Astrocyte (in vitro differentiated cells and primary cell): ENCODE measurements around the gene EPRS1. TPM values are rescaled to one million over a fixed set of nuclear protein-coding genes. Genes with fewer than 3 reads are reported as not detected.

Source experiments
- DNase-seq: peaks from one replicate; pipeline ENCODE4 v3.0.0-alpha.2; 2010; ENCODE audit warnings: low read depth
- FAIRE-seq: peaks from 2 replicates; lab custom pipeline; 2011; peaks lifted over from hg19 to GRCh38; lab: Jason Lieb, UNC
- H2AFZ ChIP-seq: 2 replicates; pipeline ENCODE4 v1.6.0; 2012; ENCODE audit warnings: low read depth, low read length, inconsistent platforms
- H3K27ac ChIP-seq: 2 replicates; pipeline ENCODE4 v1.5.1; 2011; ENCODE audit warnings: low read depth, low read length, inconsistent platforms
- H3K27me3 ChIP-seq: 2 replicates; pipeline ENCODE4 v1.6.0; 2011; ENCODE audit warnings: low read length, inconsistent platforms; ENCODE audit not compliant: insufficient read depth
- H3K36me3 ChIP-seq: 2 replicates; pipeline ENCODE4 v1.5.1; 2011; ENCODE audit warnings: low read length, inconsistent platforms; ENCODE audit not compliant: insufficient read depth
- H3K4me1 ChIP-seq: 2 replicates; pipeline ENCODE4 v1.5.1; 2011; ENCODE audit warnings: low read length, inconsistent platforms; ENCODE audit not compliant: insufficient read depth
- H3K4me2 ChIP-seq: 2 replicates; pipeline ENCODE4 v1.6.0; 2012; ENCODE audit warnings: low read length, inconsistent platforms
- H3K4me3 ChIP-seq: 2 replicates; pipeline ENCODE4 v1.5.1; 2011; ENCODE audit warnings: low read depth, mild to moderate bottlenecking, low read length, inconsistent platforms; ENCODE audit not compliant: insufficient read depth
- H3K79me2 ChIP-seq: 2 replicates; pipeline ENCODE4 v1.6.0; 2012; ENCODE audit warnings: mild to moderate bottlenecking, low read length, inconsistent platforms; ENCODE audit not compliant: insufficient read depth
- H3K9ac ChIP-seq: 2 replicates; pipeline ENCODE4 v1.6.0; 2012; ENCODE audit warnings: mild to moderate bottlenecking, low read length, inconsistent platforms
- H3K9me3 ChIP-seq: 2 replicates; pipeline ENCODE4 v1.5.1; 2012; ENCODE audit warnings: low read depth, mild to moderate bottlenecking, low read length, inconsistent platforms; ENCODE audit not compliant: insufficient read depth
- H4K20me1 ChIP-seq: 2 replicates; pipeline ENCODE4 v1.6.0; 2012; ENCODE audit warnings: low read length, inconsistent platforms; ENCODE audit not compliant: insufficient read depth
- H3K27ac Mint-ChIP-seq: one replicate; pipeline ENCODE4 v1.8.0; 2021; ENCODE audit warnings: mild to moderate bottlenecking, mixed read lengths; ENCODE audit not compliant: unreplicated experiment
- H3K27me3 Mint-ChIP-seq: one replicate; pipeline ENCODE4 v1.8.0; 2021; ENCODE audit warnings: low read depth, mixed read lengths; ENCODE audit not compliant: unreplicated experiment
- H3K36me3 Mint-ChIP-seq: one replicate; pipeline ENCODE4 v1.8.0; 2021; ENCODE audit warnings: low read depth, mixed read lengths; ENCODE audit not compliant: unreplicated experiment
- H3K4me1 Mint-ChIP-seq: one replicate; pipeline ENCODE4 v1.8.0; 2021; ENCODE audit warnings: low read depth, mixed read lengths; ENCODE audit not compliant: unreplicated experiment
- H3K4me3 Mint-ChIP-seq: one replicate; pipeline ENCODE4 v1.8.0; 2021; ENCODE audit warnings: mild to moderate bottlenecking, moderate library complexity, mixed read lengths; ENCODE audit not compliant: unreplicated experiment
- H3K9me3 Mint-ChIP-seq: one replicate; pipeline ENCODE4 v1.8.0; 2021; ENCODE audit warnings: mild to moderate bottlenecking, mixed read lengths; ENCODE audit not compliant: unreplicated experiment
- CTCF ChIP-seq: IDR thresholded peaks from 2 replicates; pipeline ENCODE4 v1.5.1; 2011; ENCODE audit warnings: low read depth, mild to moderate bottlenecking, inconsistent platforms, low read length, moderate library complexity; ENCODE audit not compliant: insufficient read depth
- EZH2 ChIP-seq: IDR thresholded peaks from 2 replicates; pipeline ENCODE4 v1.6.1; 2012; ENCODE audit warnings: mild to moderate bottlenecking, low read length, inconsistent platforms; ENCODE audit not compliant: insufficient read depth
- total RNA-seq: library from RNA; stranded (reverse); gene quantifications from 2 replicates; pipeline ENCODE4 v1.2.1, GENCODE V29; 2021

EPRS1 gene
- total RNA-seq, 1 donor from 2014 or later, result 159 TPM

GRCh38 chr1:220077887-220078286 lies 31.6 kb upstream of the EPRS1 start:
- peaks cover 8% of the 10 kb centered on the region for H3K36me3 Mint-ChIP-seq
- no peaks in the 10 kb centered on the region for H3K4me1 Mint-ChIP-seq
- H3K4me1 ChIP-seq, result no peaks in the 10 kb centered on the region
- no peak overlapping the region for H3K4me3 Mint-ChIP-seq
- no peaks in the 10 kb centered on the region for H3K9me3 Mint-ChIP-seq
- H3K27ac ChIP-seq, result no peak overlapping the region
- H3K27ac Mint-ChIP-seq, result no peak overlapping the region
- DNase-seq, result no peak
- H2AFZ ChIP-seq, result no peak overlapping the region
- H3K9me3 ChIP-seq, result no peaks in the 10 kb centered on the region
- H4K20me1 ChIP-seq, result peaks cover 3% of the 10 kb centered on the region
- H3K79me2 ChIP-seq, result no peaks in the 10 kb centered on the region
- H3K4me3 ChIP-seq, result no peak overlapping the region
- no peak for TF ChIP-seq CTCF
- TF ChIP-seq EZH2, result no peak
- no peaks in the 10 kb centered on the region for H3K27me3 ChIP-seq
- no peaks in the 10 kb centered on the region for H3K27me3 Mint-ChIP-seq
- FAIRE-seq, result no peak
- peaks cover 7% of the 10 kb centered on the region for H3K36me3 ChIP-seq
- H3K9ac ChIP-seq, result no peak overlapping the region
- no peak overlapping the region for H3K4me2 ChIP-seq

GRCh38 chr1:220076861-220077762 lies 30.8 kb upstream of the EPRS1 start:
- no peak overlapping the region for H3K4me3 Mint-ChIP-seq
- H3K36me3 Mint-ChIP-seq, result peaks cover 6% of the 10 kb centered on the region
- H3K79me2 ChIP-seq, result no peaks in the 10 kb centered on the region
- no peak for FAIRE-seq
- peaks cover 3% of the 10 kb centered on the region for H4K20me1 ChIP-seq
- no peak overlapping the region for H3K27ac ChIP-seq
- no peak overlapping the region for H3K4me2 ChIP-seq
- no peak for TF ChIP-seq CTCF
- TF ChIP-seq EZH2, result no peak
- no peak overlapping the region for H3K9ac ChIP-seq
- H3K27me3 Mint-ChIP-seq, result no peaks in the 10 kb centered on the region
- H3K27me3 ChIP-seq, result no peaks in the 10 kb centered on the region
- no peak overlapping the region for H2AFZ ChIP-seq
- no peaks in the 10 kb centered on the region for H3K9me3 Mint-ChIP-seq
- DNase-seq, result peak; percentile 4
- H3K9me3 ChIP-seq, result no peaks in the 10 kb centered on the region
- H3K4me3 ChIP-seq, result no peak overlapping the region
- H3K4me1 Mint-ChIP-seq, result no peaks in the 10 kb centered on the region
- H3K27ac Mint-ChIP-seq, result no peak overlapping the region
- H3K4me1 ChIP-seq, result no peaks in the 10 kb centered on the region
- peaks cover 11% of the 10 kb centered on the region for H3K36me3 ChIP-seq
